ENCODE results near the gene HERC5. TPM values are rescaled to one million over a fixed set of nuclear protein-coding genes. Genes with fewer than 3 reads are reported as not detected.

The HERC5 gene
- total RNA-seq: 0.59 and 0.69 TPM in 2 replicates

DNA sequence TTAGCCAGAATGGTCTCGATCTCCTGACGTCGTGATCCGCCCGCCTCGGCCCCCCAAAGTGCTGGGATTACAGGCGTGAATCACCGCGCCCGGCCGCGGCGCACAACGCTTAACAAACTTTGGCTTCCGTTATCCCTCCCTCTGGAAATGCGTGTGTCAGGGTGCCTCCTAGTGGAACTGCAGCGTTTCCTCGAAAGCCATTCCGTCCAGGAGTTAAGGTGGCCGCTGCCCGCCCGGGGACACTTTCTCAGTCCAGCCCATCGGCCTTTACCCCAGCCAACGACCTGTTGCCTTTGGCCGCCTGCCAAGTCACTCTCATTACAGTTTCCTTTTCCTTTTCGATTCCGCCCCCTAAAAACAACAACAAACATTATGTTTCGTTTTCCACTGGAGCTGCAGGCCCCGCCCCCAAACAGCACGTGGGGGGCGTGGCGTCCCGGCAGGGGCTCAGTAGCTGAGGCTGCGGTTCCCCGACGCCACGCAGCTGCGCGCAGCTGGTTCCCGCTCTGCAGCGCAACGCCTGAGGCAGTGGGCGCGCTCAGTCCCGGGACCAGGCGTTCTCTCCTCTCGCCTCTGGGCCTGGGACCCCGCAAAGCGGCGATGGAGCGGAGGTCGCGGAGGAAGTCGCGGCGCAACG lies at the start of gene HERC5:
HERC5 (plus strand) TSS at position 450 of the 637 bp plus-strand sequence; CDS start at position 601, 151 bp downstream.

DNA sequence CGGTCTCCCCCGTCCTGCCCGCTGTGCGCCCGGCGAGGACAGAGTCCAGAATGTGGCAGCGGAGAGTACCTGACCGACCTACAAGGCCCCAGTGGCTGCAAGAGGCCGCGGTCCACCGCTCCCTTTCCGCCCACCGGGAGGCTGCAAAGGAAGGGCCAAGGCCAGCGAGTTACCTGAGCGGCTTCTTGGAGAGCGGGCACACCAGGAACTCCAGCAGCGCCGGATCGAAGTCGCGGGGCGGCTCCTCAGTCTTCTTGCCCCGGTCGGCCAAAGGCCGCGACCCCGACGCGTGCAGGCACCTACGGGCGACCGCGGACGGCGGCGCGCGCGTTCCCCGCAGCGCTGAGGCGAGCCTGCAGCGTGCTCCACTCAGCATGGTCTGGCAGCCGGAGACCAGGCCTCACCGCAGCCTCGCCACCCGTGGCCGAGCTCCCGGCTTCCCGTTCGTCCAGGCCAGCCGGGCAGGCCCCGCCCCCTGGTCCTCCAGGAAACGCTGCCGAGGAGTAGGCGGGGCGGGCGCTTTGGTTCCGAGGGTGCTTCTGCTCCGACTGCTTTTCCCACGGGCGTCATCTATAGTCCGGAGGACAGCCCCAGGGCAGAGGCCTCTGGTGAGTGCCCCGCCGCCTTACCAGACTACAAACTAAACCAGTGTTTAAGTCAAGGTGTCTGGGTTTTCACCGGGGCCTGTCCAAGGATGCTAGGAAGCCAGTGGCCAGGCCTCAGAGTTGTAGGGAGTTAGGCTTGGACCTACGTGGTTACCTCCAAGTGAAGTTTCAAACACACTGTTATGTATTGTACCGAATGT lies 66.6 kb downstream of the HERC5 start, which contains the start of gene PYURF:
PYURF (minus strand) TSS at position 452 of the 805 bp plus-strand sequence; CDS start at position 376, 76 bp downstream.

Other genes with a start within 250 kb of the HERC5 start
- gene PPM1K, start 172.6 kb upstream of the HERC5 start, total RNA-seq: 19.6 and 26.0 TPM in 2 replicates
- 4.8 and 5.1 TPM in 2 replicates for gene HERC6, start 78.3 kb upstream of the HERC5 start, total RNA-seq
- 54.1 and 55.5 TPM in 2 replicates for gene PYURF, start 66.7 kb downstream of the HERC5 start, total RNA-seq
- 15.4 and 18.4 TPM in 2 replicates for gene HERC3, start 135.4 kb downstream of the HERC5 start, total RNA-seq
- gene NAP1L5, start 240.7 kb downstream of the HERC5 start, total RNA-seq: 11.0 and 12.2 TPM in 2 replicates